GM12878 (cell line): ENCODE measurements around the gene DDX52. TPM values are rescaled to one million over a fixed set of nuclear protein-coding genes. Genes with fewer than 3 reads are reported as not detected.

Experiments used
- SUPT20H ChIP-seq: IDR thresholded peaks from 2 replicates; pipeline ENCODE4 v1.6.1; 2011; ENCODE audit warnings: low read depth, mild to moderate bottlenecking, low read length, moderate library complexity, borderline replicate concordance; ENCODE audit not compliant: control insufficient read depth
- TBL1XR1 ChIP-seq: IDR thresholded peaks from 2 replicates; pipeline ENCODE4 v1.6.1; 2012; ENCODE audit warnings: low read depth, low read length, improper control_type of control experiment
- WRNIP1 ChIP-seq: IDR thresholded peaks from 2 replicates; pipeline ENCODE4 v1.6.1; 2011; ENCODE audit warnings: low read depth, low read length, improper control_type of control experiment, borderline replicate concordance
- ZBED1 ChIP-seq: IDR thresholded peaks from 2 replicates; pipeline ENCODE4 v1.6.1; 2016; ENCODE audit warnings: borderline replicate concordance
- polyA plus RNA-seq, 11 experiments: library from polyadenylated mRNA; depleted of rRNA in 4 of 11; unstranded in 6 of 11; stranded (reverse) in 5 of 11; fragments of >200 nt; fragmentation: Nextera tagmentation in 4 of 11; fragmentation: Illumina TruSeq in 1 of 11; extraction: Ambion mirVana in 4 of 11; extraction: Trizol in 1 of 11; gene quantifications; 1 replicate in 1 of 11; 2 replicates in 10 of 11; pipeline versions ENCODE4 v1.2.1 to v1.2.3, GENCODE V29; 2011 to 2016; ENCODE audit warnings: inconsistent platforms in 2 of 11, missing spikeins in 2 of 11, low read depth in 1 of 11
- total RNA-seq, 4 experiments: library from RNA; depleted of rRNA in 3 of 4; stranded (reverse); fragments of >200 nt in 3 of 4; fragmentation: Illumina TruSeq in 1 of 4; extraction: Trizol in 1 of 4; gene quantifications; 2 replicates each; pipeline versions ENCODE4 v1.2.1 to v1.2.3, GENCODE V29; 2013 to 2021
- TF ChIP-seq, protein P1 (sequence below): fragments of 450-650 bp; IDR thresholded peaks from 2 replicates; pipeline ENCODE4 v1.6.1; 2017; ENCODE audit warnings: mild to moderate bottlenecking
- TF ChIP-seq, protein P2 (sequence below): fragments of 450-650 bp; IDR thresholded peaks from 2 replicates; pipeline ENCODE4 v1.6.1; 2018; ENCODE audit warnings: borderline replicate concordance, mild to moderate bottlenecking; ENCODE audit not compliant: partially characterized antibody

DDX52 gene
- total and polyA plus RNA-seq, 10 of the 15 experiments (the other 5 are each of a cell fraction or from before 2014, with no cell fraction given) = 14.8 to 49.7 (median 26.3) TPM

DNA sequence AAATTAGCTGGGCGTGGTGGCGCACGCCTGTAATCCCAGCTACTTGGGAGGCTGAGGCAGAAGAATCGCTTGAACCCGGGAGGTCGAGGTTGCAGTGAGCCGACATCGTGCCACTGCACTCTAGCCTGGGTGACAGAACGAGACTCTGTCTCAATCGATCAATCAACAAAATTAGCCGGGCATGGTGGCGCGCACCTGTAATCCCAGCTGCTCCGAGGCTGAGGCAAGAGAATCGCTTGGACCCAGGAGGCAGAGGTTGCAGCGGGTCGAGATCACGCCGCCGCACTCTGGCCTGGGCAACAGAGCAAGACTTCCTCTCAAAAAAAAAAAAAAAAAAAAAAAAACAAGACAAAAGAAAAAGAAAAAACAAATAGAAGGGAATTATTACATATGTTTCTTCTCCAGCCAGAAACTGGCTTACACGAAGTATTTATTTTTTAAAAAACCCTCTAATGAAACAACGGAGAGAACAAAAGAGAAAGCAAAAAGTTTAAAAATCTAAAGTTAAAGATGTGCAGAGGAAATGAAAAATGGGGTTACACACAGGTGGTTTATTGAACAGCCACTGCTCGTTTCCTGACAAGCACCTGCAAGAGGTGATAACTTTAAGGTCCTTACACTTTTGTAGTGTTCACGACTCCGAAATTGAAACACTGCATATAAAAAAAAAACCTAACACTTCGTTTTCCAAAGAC lies 35.5 kb downstream of the DDX52 start (continued):
- TF ChIP-seq SUPT20H = no peak
- TF ChIP-seq, protein P1, sequence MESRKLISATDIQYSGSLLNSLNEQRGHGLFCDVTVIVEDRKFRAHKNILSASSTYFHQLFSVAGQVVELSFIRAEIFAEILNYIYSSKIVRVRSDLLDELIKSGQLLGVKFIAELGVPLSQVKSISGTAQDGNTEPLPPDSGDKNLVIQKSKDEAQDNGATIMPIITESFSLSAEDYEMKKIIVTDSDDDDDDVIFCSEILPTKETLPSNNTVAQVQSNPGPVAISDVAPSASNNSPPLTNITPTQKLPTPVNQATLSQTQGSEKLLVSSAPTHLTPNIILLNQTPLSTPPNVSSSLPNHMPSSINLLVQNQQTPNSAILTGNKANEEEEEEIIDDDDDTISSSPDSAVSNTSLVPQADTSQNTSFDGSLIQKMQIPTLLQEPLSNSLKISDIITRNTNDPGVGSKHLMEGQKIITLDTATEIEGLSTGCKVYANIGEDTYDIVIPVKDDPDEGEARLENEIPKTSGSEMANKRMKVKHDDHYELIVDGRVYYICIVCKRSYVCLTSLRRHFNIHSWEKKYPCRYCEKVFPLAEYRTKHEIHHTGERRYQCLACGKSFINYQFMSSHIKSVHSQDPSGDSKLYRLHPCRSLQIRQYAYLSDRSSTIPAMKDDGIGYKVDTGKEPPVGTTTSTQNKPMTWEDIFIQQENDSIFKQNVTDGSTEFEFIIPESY = no peak
- no peak for TF ChIP-seq ZBED1
- no peak for TF ChIP-seq TBL1XR1
- no peak for TF ChIP-seq WRNIP1
- TF ChIP-seq, protein P2, sequence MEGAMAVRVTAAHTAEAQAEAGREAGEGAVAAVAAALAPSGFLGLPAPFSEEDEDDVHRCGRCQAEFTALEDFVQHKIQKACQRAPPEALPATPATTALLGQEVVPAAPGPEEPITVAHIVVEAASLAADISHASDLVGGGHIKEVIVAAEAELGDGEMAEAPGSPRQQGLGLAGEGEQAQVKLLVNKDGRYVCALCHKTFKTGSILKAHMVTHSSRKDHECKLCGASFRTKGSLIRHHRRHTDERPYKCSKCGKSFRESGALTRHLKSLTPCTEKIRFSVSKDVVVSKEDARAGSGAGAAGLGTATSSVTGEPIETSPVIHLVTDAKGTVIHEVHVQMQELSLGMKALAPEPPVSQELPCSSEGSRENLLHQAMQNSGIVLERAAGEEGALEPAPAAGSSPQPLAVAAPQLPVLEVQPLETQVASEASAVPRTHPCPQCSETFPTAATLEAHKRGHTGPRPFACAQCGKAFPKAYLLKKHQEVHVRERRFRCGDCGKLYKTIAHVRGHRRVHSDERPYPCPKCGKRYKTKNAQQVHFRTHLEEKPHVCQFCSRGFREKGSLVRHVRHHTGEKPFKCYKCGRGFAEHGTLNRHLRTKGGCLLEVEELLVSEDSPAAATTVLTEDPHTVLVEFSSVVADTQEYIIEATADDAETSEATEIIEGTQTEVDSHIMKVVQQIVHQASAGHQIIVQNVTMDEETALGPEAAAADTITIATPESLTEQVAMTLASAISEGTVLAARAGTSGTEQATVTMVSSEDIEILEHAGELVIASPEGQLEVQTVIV = no peak
- TF ChIP-seq, all 136 proteins: peak for 13
